Activated gamma-delta T cell (primary cell): Measurements from ENCODE around the gene FBXO11.

ENCODE experiments used
- DNase-seq: peaks from one replicate; lab custom pipeline; 2025; lab: John Stamatoyannopoulos, UW

FBXO11 gene

DNA sequence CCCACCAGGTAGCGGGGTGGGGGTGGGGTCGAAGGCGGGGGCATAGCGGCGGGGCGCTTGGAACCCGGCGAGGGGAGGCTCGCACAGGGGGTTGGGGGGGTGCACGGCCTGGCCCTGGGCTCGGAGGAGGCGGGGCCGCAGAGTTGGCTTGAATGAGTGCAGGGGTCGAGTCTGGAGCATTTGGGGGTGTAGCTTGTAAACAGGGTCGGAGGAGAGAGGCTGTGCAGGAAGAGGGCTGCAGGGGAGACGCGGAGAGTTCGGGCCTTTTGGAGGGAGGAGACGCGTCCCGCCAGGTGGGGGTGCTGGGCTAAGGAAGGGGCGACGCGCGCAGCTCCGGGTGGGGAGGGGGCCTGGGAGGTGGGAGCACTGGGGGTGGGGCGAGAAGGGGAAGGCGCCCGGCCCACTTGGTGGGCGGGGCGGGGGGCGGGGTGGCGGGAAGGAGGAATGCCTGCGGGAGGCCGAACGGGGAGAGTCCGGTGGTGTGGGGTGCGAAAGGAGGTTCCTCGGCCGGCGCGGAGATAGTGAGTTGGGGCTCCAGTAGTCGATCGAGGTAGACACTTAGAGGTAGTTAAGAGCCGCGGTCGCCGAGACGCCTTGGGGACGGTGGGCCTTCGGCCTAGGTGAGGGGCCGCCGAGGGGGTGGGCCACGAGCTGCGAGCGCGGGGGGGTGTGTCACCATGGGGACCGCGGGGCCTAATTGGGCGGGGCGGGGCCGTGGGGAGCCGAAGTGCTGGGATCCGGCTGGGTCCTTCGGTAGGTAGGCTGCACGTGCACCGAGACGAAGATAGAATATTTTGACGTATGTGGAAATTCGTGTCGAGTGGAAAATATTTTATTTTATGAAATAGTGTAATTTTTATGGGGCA lies 122.6 kb downstream of the FBXO11 start:
- DNase-seq: peak; percentile 60

- DNase-seq: peak; percentile 82
These were observed 123.4 kb downstream of the FBXO11 start, which contains the start of gene MSH6 for GRCh38 chr2:47782671-47783485. TSS of gene MSH6 (plus strand) at chr2:47783145. CDS start at chr2:47783234, 89 bp downstream.

DNA sequence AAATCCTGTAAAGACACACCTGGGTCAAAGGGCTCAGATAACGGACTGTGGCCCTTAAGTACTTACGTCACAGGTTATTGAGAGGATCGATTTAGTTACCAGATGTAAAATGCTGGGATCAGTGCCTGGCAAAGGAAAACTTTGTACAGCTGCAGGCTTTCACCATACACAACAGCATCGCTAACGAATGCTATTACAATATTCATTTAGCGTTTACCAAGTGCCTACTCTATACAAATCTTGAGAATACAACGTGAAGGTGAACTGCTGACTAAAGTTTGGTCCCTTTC lies 124.0 kb downstream of the FBXO11 start:
- DNase-seq: no peak

GRCh38 chr2:47779426-47779790 lies 126.9 kb downstream of the FBXO11 start:
- no peak for DNase-seq

DNA sequence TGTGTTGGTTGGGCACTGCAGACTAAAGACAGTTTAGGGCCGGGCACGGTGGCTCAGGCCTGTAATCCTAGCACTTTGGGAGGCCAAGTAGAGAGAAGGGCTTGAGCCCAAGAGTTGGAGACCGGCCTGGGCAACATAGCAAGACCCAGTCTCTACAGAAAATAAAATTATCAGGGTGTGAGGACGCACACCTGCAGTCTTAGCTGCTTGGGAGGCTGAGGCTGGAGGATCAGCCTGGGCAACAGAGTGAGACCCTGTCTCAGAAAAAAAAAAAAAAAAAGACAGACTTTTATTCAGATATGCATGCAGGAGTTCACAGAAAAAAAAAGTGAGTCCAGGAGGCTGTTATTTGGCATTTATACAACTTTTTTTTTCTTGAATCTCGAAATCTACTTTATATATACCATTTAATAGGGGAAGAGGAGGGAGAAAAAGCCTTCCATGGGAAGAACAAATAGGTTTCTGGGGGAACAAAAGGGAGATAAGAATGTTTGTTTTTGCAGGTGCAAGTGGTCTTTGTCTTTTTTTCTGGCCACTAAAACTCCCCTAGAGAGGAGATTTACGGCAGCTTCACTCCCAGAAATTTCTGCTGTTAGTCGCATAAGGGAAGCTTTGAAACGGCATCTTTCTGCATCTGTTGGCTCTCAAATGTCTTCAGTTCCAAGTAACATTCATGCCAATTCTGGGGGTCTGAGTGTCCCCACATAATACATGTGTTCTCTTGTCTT lies 127.4 kb downstream of the FBXO11 start:
- no peak for DNase-seq

GRCh38 chr2:47777277-47777937 lies 128.9 kb downstream of the FBXO11 start:
- DNase-seq: no peak

DNA sequence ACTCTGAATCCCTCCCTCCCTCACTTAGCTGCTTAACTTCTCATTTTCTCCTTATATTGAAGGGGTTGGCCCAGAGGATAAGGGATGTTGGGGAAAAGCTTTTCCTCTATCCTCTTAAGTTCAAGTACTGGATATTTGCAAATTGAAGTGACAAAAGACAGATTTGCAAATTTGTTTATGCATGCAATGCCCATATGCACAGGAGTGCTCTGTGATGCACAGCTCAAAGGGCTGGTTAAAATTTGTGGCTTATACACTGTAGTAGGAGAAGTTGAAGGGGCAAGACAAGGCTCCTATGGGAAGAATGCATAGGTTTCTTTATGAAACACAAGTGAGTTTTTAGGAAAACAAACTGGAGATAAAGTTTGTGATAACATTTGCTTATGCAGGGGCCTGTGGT lies 131.7 kb downstream of the FBXO11 start:
- DNase-seq: no peak

- no peak for DNase-seq
These were observed 134.0 kb downstream of the FBXO11 start for GRCh38 chr2:47772343-47772742.

DNA sequence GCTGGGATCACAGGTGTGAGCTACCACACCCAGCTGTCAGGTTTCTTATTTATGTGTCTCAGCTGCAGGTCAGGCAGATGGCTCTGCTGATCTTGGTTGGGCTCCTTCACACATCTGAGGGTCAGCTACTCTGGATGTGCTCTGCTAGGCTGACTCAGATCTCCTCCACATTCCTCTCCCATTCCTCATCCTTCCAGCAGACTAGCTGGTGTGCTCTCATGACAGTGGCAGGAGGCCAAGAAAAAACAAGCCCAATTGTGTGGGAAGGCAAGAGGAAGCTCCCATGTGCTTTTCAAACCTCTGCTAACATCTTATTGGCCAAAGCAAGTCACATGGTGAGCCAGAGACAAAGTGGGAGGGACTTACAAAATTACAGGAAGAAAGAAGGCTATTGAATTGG lies 135.1 kb downstream of the FBXO11 start:
- no peak for DNase-seq

DNA sequence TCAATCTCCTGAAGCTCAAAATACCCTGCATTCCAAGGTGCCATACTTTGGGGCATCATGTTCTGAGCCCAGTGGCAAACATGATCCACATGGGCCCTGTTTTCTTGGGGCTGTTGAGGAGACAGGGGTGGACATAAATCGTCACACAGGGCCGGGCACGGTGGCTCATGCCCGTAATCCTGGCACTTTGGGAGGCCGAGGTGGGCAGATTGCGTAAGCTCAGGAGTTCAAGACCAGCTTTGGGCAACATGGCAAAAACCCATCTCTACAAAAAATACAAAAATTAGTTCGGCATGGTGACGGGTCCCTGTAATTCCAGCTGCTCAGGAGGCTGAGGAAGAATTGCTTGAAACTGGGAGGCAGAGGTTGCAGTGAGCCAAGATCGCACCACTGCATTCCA lies 137.0 kb downstream of the FBXO11 start:
- no peak for DNase-seq

DNA sequence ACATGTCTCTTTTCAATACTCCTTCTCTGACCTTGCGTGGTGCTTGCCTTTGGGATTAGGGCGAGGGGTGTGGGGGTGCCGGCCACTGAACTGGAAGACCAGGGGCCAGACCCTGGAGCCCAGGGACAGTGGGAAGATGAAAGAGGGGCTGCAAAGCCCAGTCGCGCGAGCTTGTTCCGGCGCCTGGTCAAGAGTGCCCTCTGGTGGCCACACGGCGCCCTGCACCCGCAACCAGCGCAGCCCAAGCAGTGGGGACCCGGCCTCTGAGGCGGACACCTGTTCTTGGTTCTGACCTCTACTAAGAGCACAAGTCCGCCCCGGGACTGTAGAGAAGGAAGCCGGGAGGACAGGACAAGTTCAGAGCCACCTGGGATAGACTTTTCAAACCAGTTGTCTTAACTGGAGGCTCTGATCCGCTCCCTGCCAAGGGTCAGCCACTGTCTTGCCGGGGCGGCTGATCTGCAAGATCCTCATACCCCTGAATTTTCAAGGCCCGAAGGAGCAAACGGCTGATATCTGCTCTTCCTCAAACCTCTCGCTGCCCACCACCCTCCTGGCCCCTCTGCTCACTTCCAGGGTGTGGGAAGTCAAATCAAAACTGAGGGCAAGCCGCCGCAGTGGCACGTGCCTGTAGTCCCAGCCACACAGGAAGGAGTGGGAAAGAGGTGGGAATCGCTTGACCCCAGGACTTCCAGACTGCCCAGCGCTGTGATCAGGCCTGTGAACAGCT lies 138.3 kb downstream of the FBXO11 start:
- DNase-seq: peak; percentile 44

- DNase-seq: no peak
These were observed 138.8 kb downstream of the FBXO11 start for GRCh38 chr2:47767497-47767844.

GRCh38 chr2:47751856-47752414 lies 154.4 kb downstream of the FBXO11 start:
- DNase-seq: no peak

GRCh38 chr2:47747878-47748277 lies 158.4 kb downstream of the FBXO11 start:
- no peak for DNase-seq

DNA sequence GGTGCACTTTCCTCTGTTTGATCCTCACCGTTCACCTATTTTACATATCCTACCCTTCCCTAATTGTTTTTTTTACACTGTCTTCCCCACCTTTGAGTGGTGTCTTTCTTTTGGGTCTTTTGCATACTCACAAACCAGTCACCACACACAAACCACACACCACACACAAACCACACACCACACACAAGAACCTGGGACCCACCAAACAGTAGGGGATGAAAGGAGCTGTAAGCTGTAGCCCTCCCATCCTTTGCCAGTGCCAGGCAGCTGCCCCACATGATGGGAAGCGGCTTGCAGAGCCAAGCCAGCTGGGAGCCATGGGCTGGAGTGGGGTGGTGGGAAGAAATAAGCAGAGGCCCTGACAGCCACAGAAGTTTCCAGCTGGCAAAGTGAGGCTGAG lies 162.2 kb downstream of the FBXO11 start:
- no peak for DNase-seq

GRCh38 chr2:47741637-47742036 lies 164.7 kb downstream of the FBXO11 start:
- no peak for DNase-seq

- DNase-seq: no peak
These were observed 165.2 kb downstream of the FBXO11 start for GRCh38 chr2:47741101-47741500.
